ENCODE results near the gene LYRM7. TPM values are rescaled to one million over a fixed set of nuclear protein-coding genes. Genes with fewer than 3 reads are reported as not detected.

The LYRM7 gene
- total RNA-seq, 1 donor from 2014 or later: 11.9 TPM

DNA sequence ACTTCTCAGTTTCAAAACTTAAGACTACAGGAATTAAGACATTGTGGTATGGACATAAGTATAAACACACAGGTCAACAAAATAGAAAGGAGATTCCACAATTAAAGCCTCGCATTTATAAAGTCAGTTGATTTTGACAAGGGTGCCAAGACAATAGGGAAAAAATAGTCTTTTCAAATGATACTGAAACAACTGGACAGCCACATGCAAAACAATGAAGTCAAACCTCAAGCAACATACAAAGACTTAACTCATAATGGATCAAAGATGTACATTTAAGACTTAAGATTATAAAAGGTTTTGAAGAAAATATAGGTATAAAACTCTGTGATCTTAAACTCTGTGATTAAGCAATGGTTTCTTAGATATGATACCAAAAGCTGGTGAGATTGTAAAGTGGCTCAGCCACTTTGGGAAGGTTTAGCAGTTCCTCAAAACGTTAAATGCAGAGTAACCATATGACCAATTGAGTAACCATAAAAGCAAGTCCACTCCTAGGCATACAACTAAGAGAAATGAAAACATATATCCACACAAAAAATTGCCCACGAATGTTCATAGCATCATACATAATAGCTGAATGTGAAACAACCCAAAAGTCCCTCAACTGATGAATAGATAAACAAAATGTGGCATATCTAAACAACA, 27.6 kb upstream of the LYRM7 start:
- ChIA-PET CTCF (no interaction called here), POLR2A (no interaction called here)
- Mint-ChIP-seq H3K27ac (no peak overlapping the region), H3K9me3 (no peaks in the 10 kb centered on the region), H3K4me1 (no peaks in the 10 kb centered on the region), H3K36me3 (ENCODE audit: low read depth) (no peaks in the 10 kb centered on the region), H3K4me3 (no peak overlapping the region), H3K27me3 (no peaks in the 10 kb centered on the region)
- DNase-seq (no peak), ATAC-seq (ENCODE audit: low read depth) (no peak)
- intact Hi-C loops (cut with micrococcal nuclease): no loop called here
- TF ChIP-seq, protein P1, sequence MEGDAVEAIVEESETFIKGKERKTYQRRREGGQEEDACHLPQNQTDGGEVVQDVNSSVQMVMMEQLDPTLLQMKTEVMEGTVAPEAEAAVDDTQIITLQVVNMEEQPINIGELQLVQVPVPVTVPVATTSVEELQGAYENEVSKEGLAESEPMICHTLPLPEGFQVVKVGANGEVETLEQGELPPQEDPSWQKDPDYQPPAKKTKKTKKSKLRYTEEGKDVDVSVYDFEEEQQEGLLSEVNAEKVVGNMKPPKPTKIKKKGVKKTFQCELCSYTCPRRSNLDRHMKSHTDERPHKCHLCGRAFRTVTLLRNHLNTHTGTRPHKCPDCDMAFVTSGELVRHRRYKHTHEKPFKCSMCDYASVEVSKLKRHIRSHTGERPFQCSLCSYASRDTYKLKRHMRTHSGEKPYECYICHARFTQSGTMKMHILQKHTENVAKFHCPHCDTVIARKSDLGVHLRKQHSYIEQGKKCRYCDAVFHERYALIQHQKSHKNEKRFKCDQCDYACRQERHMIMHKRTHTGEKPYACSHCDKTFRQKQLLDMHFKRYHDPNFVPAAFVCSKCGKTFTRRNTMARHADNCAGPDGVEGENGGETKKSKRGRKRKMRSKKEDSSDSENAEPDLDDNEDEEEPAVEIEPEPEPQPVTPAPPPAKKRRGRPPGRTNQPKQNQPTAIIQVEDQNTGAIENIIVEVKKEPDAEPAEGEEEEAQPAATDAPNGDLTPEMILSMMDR (IDR thresholded peaks at IDR 0.05): no peak

DNA sequence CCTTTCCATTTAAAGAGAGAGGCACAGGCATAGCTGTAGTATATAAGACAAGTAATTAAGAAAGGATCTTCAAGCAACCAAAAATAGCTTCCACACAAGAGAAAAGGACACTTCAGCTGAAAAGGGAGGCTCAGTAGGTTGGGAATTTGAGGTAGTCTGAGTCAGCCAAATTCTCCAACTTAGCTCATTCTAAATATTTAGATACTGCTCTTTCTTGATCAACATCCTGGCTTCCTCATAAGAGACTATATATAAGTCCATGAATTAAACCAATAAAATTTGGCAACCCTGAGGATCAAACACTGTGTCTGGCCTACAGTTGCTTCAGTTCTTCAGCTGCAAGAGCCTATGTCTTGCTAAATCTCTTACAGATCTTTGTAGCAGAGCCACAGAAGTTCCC, 23.5 kb upstream of the LYRM7 start:
- no peaks in the 10 kb centered on the region for H3K36me3 Mint-ChIP-seq (ENCODE audit: low read depth)
- no peak for DNase-seq
- intact Hi-C loops (cut with micrococcal nuclease): no loop called here

DNA sequence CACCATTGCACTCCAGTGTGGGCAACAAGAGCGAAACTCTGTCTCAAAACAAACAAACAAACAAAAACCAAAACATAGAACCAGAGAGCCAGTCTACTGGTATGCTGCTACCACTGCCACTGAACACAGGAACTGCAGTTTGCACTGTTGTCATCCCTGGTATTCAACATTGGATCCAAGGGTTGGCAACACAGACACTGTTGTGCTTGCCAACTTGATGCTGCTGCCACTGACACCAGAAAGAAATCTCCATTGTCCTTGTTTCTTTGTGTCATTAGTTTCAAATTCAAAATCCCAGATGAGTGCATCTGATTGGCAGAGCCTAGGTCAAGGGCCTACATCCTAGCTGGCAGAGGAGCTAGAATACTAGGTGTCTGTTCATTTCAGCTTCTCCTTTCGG, 21.9 kb upstream of the LYRM7 start:
- Mint-ChIP-seq H3K27ac (no peak overlapping the region), H3K27me3 (no peaks in the 10 kb centered on the region), H3K4me1 (no peaks in the 10 kb centered on the region), H3K4me3 (no peak overlapping the region), H3K9me3 (no peaks in the 10 kb centered on the region), H3K36me3 (ENCODE audit: low read depth) (no peaks in the 10 kb centered on the region)
- ChIA-PET POLR2A (no interaction called here), CTCF (no interaction called here)
- intact Hi-C loops (cut with micrococcal nuclease): no loop called here
- TF ChIP-seq, protein P1 (IDR thresholded peaks at IDR 0.05): no peak
- DNase-seq (no peak), ATAC-seq (ENCODE audit: low read depth) (no peak)

More for the DNA sequence above, 23.5 kb upstream of the LYRM7 start:
- Mint-ChIP-seq H3K27me3 (no peaks in the 10 kb centered on the region), H3K9me3 (no peaks in the 10 kb centered on the region), H3K4me1 (no peaks in the 10 kb centered on the region), H3K27ac (no peak overlapping the region), H3K4me3 (no peak overlapping the region)
- ATAC-seq (ENCODE audit: low read depth): no peak
- ChIA-PET POLR2A (no interaction called here), CTCF (no interaction called here)
- TF ChIP-seq, protein P1 (IDR thresholded peaks at IDR 0.05): no peak

DNA sequence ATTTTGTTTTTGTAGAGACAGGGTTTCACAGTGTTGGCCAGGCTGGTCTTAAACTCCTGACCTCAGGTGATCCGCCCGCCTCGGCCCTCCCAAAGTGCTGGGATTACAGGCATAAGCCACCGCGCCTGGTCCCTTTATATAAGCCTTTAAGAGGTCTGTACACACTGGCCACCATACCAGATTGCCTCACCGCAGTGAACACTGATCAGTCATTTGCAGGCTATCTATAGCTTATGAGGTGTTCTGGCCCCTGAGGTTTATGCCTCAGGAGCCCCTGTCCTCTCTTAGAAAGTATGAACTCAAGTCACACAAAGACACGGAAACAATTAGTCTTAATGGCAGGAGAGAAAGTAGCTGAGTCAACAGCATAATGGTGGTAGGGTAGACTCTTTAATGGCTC, 20.3 kb upstream of the LYRM7 start:
- no peaks in the 10 kb centered on the region for H3K27me3 Mint-ChIP-seq
- intact Hi-C loops (cut with micrococcal nuclease): no loop called here
- no peaks in the 10 kb centered on the region for H3K4me1 Mint-ChIP-seq
- ChIA-PET POLR2A (no interaction called here), CTCF (no interaction called here)
- DNase-seq: no peak
- TF ChIP-seq, protein P1 (IDR thresholded peaks at IDR 0.05): no peak
- H3K4me3 Mint-ChIP-seq: no peak overlapping the region
- H3K27ac Mint-ChIP-seq: no peak overlapping the region
- no peaks in the 10 kb centered on the region for H3K9me3 Mint-ChIP-seq
- no peaks in the 10 kb centered on the region for H3K36me3 Mint-ChIP-seq (ENCODE audit: low read depth)
- no peak for ATAC-seq (ENCODE audit: low read depth)

DNA sequence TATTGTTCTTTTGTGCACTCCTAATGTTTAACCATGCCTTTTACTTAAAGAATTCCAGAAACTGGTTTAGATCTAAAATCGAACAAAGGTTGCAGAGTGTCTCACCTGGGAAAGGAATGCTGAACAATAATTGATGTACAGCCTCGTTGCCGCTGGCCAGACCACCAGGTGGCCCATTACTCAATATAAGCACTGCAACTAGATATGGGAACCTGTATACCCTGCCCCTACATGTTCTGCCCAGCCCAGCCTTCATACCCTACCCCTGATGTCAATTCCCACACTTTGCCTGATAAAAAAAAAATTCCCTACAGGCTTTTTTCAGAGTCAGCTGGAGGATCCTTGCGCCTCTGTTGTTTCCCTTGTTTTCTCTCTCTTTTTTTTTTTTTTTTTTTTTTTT, 19.5 kb upstream of the LYRM7 start:
- DNase-seq (no peak), ATAC-seq (ENCODE audit: low read depth) (no peak)
- Mint-ChIP-seq H3K4me1 (no peaks in the 10 kb centered on the region), H3K4me3 (no peak overlapping the region), H3K9me3 (no peaks in the 10 kb centered on the region), H3K27me3 (no peaks in the 10 kb centered on the region), H3K27ac (no peak overlapping the region), H3K36me3 (ENCODE audit: low read depth) (peaks cover under 1% of the 10 kb centered on the region)
- intact Hi-C loops (cut with micrococcal nuclease): no loop called here
- TF ChIP-seq, protein P1 (IDR thresholded peaks at IDR 0.05): no peak
- ChIA-PET POLR2A (no interaction called here), CTCF (interaction anchor here (0.6 kb wide), 1 partner anchor 12 kb away, joined by 3 read pairs; no protein-coding TSS in a partner anchor)
